Naive thymus-derived CD4-positive, alpha-beta T cell (primary cell): ENCODE results near the gene ZGRF1. TPM values are rescaled to one million over a fixed set of nuclear protein-coding genes. Genes with fewer than 3 reads are reported as not detected.

Experiments
- ATAC-seq: fragments of 150-1000 bp; cut with Tn5 transposase; 2 replicates; pipeline ENCODE4 v1.10.0; 2021; ENCODE audit warnings: mild to moderate bottlenecking, moderate library complexity
- CTCF ChIA-PET: fragments of 350-600 bp; sonication (Branson Sonifier 250); formaldehyde crosslinking; loops from one replicate; lab custom pipeline; 2021; ENCODE audit warnings: antibody characterized with exemption; lab: Charles Lee
- POLR2A ChIA-PET: fragments of 350-600 bp; sonication (Branson Sonifier 250); formaldehyde crosslinking; loops from one replicate; lab custom pipeline; 2021; ENCODE audit warnings: antibody characterized with exemption, inconsistent platforms; lab: Charles Lee
- DNase-seq, 9 donors: peaks; one replicate each; pipeline versions ENCODE4 v3.0.0 to v3.0.0-alpha.2; 2020 to 2022; ENCODE audit warnings: mixed read lengths in 1 of 9
- H3K27ac ChIP-seq: one replicate; pipeline ENCODE4 v1.7.0; 2013; ENCODE audit warnings: mild to moderate bottlenecking, low read depth, low read length, moderate library complexity
- H3K27me3 ChIP-seq, 2 donors: one replicate each; pipeline ENCODE4 v1.7.0; 2013; ENCODE audit warnings: low read length in 2 of 2, mild to moderate bottlenecking in 2 of 2, moderate library complexity in 2 of 2; ENCODE audit not compliant: control insufficient read depth in 2 of 2, insufficient read depth in 2 of 2
- H3K36me3 ChIP-seq, 3 experiments: 1 replicate in 2 of 3; 2 replicates in 1 of 3; pipeline ENCODE4 v1.7.0; 2013; ENCODE audit warnings: low read length in 3 of 3, mild to moderate bottlenecking in 3 of 3, moderate library complexity in 1 of 3; ENCODE audit not compliant: insufficient read depth in 3 of 3, control insufficient read depth in 2 of 3
- H3K4me1 ChIP-seq, 2 donors: one replicate each; pipeline ENCODE4 v1.7.0; 2013; ENCODE audit warnings: low read length in 2 of 2, mild to moderate bottlenecking in 2 of 2, moderate library complexity in 1 of 2; ENCODE audit not compliant: control insufficient read depth in 2 of 2, insufficient read depth in 2 of 2
- H3K4me3 ChIP-seq: 2 replicates; pipeline ENCODE4 v1.7.0; 2013; ENCODE audit warnings: mild to moderate bottlenecking, low read length
- H3K9me3 ChIP-seq, 3 experiments: 1 replicate in 2 of 3; 2 replicates in 1 of 3; pipeline ENCODE4 v1.7.0; 2013; ENCODE audit warnings: low read length in 3 of 3; ENCODE audit not compliant: control insufficient read depth in 2 of 3
- H3K27ac Mint-ChIP-seq, 9 donors: one replicate each; pipeline ENCODE4 v1.8.0; 2020 to 2022; ENCODE audit warnings: mixed read lengths in 9 of 9, mild to moderate bottlenecking in 8 of 9, moderate library complexity in 5 of 9, inconsistent platforms in 2 of 9
- H3K27me3 Mint-ChIP-seq, 5 donors: one replicate each; pipeline ENCODE4 v1.8.0; 2021 to 2022; ENCODE audit warnings: mixed read lengths in 5 of 5, mild to moderate bottlenecking in 1 of 5
- H3K36me3 Mint-ChIP-seq, 5 donors: one replicate each; pipeline ENCODE4 v1.8.0; 2020 to 2022; ENCODE audit warnings: mixed read lengths in 5 of 5, mild to moderate bottlenecking in 3 of 5, inconsistent platforms in 1 of 5
- H3K4me1 Mint-ChIP-seq, 7 donors: one replicate each; pipeline ENCODE4 v1.8.0; 2020 to 2022; ENCODE audit warnings: mixed read lengths in 7 of 7, mild to moderate bottlenecking in 3 of 7, inconsistent platforms in 1 of 7
- H3K4me3 Mint-ChIP-seq, 10 donors: one replicate each; pipeline ENCODE4 v1.8.0; 2020 to 2022; ENCODE audit warnings: mild to moderate bottlenecking in 10 of 10, mixed read lengths in 10 of 10, moderate library complexity in 6 of 10, inconsistent platforms in 2 of 10
- H3K9me3 Mint-ChIP-seq, 11 donors: one replicate each; pipeline ENCODE4 v1.8.0; 2020 to 2022; ENCODE audit warnings: mixed read lengths in 11 of 11, mild to moderate bottlenecking in 4 of 11, inconsistent platforms in 1 of 11, moderate library complexity in 1 of 11
- intact Hi-C, 2 donors: fragments of 100-400 bp; cut with micrococcal nuclease; formaldehyde crosslinking; loops; one replicate each; pipeline ENCODE4 v1.15.1; 2023
- polyA plus RNA-seq, 2 donors: library from polyadenylated mRNA; unstranded; fragments of 300-500 nt; fragmentation: Illumina TruSeq; gene quantifications; one replicate each; pipeline ENCODE4 v1.2.3, GENCODE V29; 2021
- total RNA-seq, 6 experiments: library from RNA in 5 of 6; stranded (reverse) in 5 of 6; gene quantifications; 1 replicate in 5 of 6; 2 replicates in 1 of 6; pipeline ENCODE4 v1.2.3 and lab custom pipeline; 2021 to 2026

ZGRF1 gene, protein sequence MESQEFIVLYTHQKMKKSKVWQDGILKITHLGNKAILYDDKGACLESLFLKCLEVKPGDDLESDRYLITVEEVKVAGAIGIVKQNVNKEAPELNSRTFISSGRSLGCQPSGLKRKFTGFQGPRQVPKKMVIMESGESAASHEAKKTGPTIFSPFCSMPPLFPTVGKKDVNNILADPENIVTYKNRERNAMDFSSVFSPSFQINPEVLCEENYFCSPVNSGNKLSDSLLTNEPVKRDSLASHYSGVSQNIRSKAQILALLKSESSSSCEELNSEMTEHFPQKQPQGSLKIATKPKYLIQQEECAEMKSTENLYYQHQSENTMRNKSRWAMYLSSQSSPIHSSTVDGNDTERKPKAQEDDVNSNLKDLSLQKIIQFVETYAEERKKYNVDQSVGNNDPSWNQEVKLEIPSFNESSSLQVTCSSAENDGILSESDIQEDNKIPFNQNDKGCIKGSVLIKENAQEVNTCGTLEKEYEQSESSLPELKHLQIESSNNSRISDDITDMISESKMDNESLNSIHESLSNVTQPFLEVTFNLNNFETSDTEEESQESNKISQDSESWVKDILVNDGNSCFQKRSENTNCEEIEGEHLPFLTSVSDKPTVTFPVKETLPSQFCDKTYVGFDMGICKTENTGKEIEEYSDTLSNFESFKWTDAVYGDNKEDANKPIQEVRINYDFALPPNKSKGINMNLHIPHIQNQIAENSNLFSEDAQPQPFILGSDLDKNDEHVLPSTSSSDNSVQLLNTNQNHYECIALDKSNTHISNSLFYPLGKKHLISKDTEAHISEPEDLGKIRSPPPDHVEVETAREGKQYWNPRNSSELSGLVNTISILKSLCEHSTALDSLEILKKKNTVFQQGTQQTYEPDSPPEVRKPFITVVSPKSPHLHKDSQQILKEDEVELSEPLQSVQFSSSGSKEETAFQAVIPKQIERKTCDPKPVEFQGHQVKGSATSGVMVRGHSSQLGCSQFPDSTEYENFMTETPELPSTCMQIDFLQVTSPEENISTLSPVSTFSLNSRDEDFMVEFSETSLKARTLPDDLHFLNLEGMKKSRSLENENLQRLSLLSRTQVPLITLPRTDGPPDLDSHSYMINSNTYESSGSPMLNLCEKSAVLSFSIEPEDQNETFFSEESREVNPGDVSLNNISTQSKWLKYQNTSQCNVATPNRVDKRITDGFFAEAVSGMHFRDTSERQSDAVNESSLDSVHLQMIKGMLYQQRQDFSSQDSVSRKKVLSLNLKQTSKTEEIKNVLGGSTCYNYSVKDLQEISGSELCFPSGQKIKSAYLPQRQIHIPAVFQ (N-terminal part only)
- total RNA-seq: 10 to 100 TPM in 4 of 5 experiments, 1 to 10 TPM in 1; 8.1 to 29.8 (median 10.5) TPM
- polyA plus RNA-seq: 1 to 10 TPM; 1.4 to 2.0 TPM
- total RNA-seq (lab: John Stamatoyannopoulos, UW): 32.8 reads per million, percentile 62 among the genes with 10 or more reads in this experiment

DNA sequence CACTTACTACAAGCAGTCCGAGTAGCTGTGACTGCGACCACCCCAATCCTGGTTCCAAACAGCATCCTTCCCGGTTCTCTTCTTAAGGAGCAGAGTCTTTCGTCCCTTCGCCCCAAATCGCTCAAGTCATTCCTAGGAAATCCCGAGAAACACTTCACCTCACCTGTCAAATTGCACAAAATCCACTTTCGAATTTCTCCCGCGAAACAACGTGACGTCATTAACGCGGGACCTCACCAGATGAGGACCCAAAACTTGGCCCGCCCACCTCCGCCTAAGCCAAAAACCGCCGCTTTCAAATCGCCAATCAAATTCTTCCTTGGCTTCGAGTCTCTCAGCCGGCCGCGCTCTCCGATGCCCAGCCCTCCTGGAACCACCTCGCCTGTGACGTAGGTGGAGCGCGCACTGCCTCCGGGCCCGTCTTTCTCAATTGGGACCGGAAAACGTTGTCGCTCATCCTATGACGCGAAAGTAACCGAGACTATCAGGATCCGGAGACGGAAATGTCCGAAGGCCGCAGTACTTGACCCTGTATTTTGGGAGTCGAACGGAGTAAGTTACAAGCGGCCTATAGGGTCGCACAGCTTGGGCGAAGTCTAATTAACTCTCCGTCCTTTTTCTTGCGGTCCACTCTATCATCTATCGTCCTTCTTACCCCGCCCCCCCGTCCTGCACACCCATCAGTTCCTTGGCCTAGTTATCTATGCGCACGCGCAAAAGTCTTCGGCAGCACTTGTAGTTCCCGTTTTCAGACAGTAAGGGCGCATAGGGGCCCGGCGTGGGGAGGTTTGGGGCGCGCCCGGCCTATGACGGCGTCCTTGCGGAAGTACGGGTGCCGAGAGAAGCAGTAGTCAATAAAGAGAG is at the start of gene ZGRF1, which contains the start of gene LARP7:
TSS of gene ZGRF1 (minus strand) at position 222 of the 864 bp plus-strand sequence. CDS start 3,733 bp downstream, outside the sequence.
TSS of gene LARP7 (plus strand) at position 456 of the 864 bp plus-strand sequence. CDS start 7,527 bp downstream, outside the sequence.
- Histone ChIP-seq H3K27me3 (no peaks in the 10 kb centered on the region), H3K4me1 (peaks cover 9 to 17% of the 10 kb centered on the region in 2 donors), H3K36me3 (no peaks in the 10 kb centered on the region), H3K9me3 (no peaks in the 10 kb centered on the region), H3K27ac (peak within 1 kb of the TSS; percentile 88), H3K4me3 (peak within 1 kb of the TSS; percentile 98)
- intact Hi-C loops: loop anchor here (1.0 to 10.0 kb wide), 13 partner anchors 69 to 1270 kb away; partner anchors contain the start of genes AP1AR (in 2 of the 2), FAM241A (in 2 of the 2), TIFA (in 2 of the 2) and ALPK1 (in 1 of the 2)
- ATAC-seq: peak; percentile 91
- CTCF ChIA-PET: no interaction called here
- H3K27ac Mint-ChIP-seq: peak within 1 kb of the TSS in 1 of 9 donors; percentile 66
- peak within 1 kb of the TSS in 2 of 10 donors; percentile 26 to 46 for H3K4me3 Mint-ChIP-seq
- peak; percentile 91 to 99 (median 99) for DNase-seq
- no peaks in the 10 kb centered on the region for H3K9me3 Mint-ChIP-seq
- peaks cover 19 to 29% (median 21%) of the 10 kb centered on the region in 7 donors for H3K4me1 Mint-ChIP-seq
- POLR2A ChIA-PET: interaction anchor here (0.5 to 1.1 kb wide), 3 partner anchors 105 to 491 kb away, joined by 3 read pairs; partner anchors contain the start of gene FAM241A
- no peaks in the 10 kb centered on the region for H3K27me3 Mint-ChIP-seq
- peaks cover 0 to 10% (median 3%) of the 10 kb centered on the region in 5 donors for H3K36me3 Mint-ChIP-seq

DNA sequence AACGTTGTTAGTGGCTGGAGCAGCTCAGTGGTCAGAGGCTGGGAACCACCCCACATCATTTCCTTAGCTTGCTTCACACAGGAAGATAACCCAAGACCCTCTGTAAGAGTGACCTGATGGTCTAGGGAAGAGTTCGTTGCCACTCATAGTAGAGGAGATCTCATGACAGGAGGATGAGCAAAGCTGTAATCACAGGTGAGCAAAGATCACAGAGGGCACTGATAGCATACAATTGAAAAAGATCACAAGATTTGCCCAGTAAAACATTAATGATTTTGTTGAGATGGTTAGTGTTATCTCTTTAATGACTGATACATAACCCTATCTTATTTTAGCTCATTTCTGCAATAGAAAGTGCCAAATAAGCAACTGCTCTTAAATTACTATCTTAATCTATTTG is 44.3 kb upstream of the ZGRF1 start:
- no peaks in the 10 kb centered on the region for H3K36me3 ChIP-seq
- no peak overlapping the region for H3K27ac Mint-ChIP-seq
- no peaks in the 10 kb centered on the region for H3K4me1 ChIP-seq
- H3K27me3 Mint-ChIP-seq: peaks cover 0 to 4% (median 0%) of the 10 kb centered on the region in 5 donors
- no peaks in the 10 kb centered on the region for H3K4me1 Mint-ChIP-seq
- CTCF ChIA-PET: interaction anchor here (1.1 kb wide), 1 partner anchor 85 kb away, joined by 3 read pairs; no protein-coding TSS in a partner anchor
- H3K9me3 Mint-ChIP-seq: no peaks in the 10 kb centered on the region
- H3K27ac ChIP-seq: no peak overlapping the region
- H3K4me3 ChIP-seq: no peak overlapping the region
- no peak for DNase-seq
- intact Hi-C loops: no loop called here
- no peaks in the 10 kb centered on the region for H3K9me3 ChIP-seq
- no peaks in the 10 kb centered on the region for H3K36me3 Mint-ChIP-seq
- no peak for ATAC-seq
- no peak overlapping the region for H3K4me3 Mint-ChIP-seq
- H3K27me3 ChIP-seq: no peaks in the 10 kb centered on the region
- POLR2A ChIA-PET: no interaction called here

DNA sequence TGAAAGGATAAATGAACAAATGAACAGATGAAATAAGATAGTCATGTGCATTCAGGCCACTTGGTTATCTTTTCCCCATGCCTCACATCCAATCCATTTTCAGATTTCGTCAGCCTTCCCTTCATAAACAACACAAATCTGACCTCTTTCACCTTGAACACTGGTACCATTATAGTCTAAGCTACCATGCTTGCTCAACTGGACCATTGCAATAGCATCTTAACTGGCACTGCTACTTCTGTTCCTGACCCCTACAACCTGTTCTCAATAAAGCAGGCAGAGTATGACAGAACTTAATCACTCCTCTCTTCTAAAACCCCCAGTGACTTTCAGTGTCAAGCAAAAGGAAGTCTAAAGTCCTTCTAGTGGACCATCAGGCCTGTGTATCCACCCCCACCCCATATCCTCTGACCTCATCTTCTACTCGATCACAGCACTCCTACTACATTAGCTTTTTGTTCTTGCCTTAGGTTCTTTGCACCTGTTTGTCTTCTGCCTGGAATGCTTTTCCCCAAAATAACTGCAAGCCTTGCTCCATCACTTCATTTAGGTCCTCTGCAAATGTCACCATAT is 40.9 kb upstream of the ZGRF1 start:
- Mint-ChIP-seq H3K4me3 (no peak overlapping the region), H3K9me3 (no peaks in the 10 kb centered on the region), H3K4me1 (no peaks in the 10 kb centered on the region), H3K36me3 (no peaks in the 10 kb centered on the region), H3K27ac (no peak overlapping the region), H3K27me3 (peaks cover 0 to 2% (median 0%) of the 10 kb centered on the region in 5 donors)
- Histone ChIP-seq H3K4me1 (no peaks in the 10 kb centered on the region), H3K9me3 (no peaks in the 10 kb centered on the region), H3K27ac (no peak overlapping the region), H3K27me3 (no peaks in the 10 kb centered on the region), H3K36me3 (no peaks in the 10 kb centered on the region), H3K4me3 (no peak overlapping the region)
- no peak for ATAC-seq
- intact Hi-C loops: no loop called here
- ChIA-PET POLR2A (no interaction called here), CTCF (no interaction called here)
- no peak for DNase-seq

DNA sequence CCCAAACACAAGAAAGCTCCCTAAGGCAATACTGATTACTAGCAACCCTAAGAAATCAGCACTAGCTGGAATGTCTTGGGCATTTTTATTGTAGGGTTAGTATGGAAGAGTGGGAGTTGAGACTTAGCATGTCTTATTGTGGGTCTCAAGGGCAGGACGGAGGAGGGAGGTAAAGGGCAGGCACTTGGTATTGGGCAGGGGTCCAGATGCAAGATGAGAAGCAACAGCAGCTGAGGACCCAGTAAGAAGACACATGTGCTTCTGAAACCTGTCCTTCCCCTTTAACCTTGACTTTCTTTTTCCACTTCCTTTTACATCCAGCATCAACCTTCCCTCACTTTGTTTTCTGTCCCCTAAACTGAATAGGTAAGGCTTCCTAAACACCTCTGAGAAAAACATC is 37.7 kb upstream of the ZGRF1 start:
- no peak overlapping the region for H3K4me3 ChIP-seq
- Mint-ChIP-seq H3K36me3 (no peaks in the 10 kb centered on the region), H3K4me1 (no peaks in the 10 kb centered on the region), H3K27ac (peak overlapping the region in 1 of 9 donors; percentile 18), H3K4me3 (no peak overlapping the region), H3K9me3 (no peaks in the 10 kb centered on the region), H3K27me3 (peaks cover 0 to 2% (median 0%) of the 10 kb centered on the region in 5 donors)
- DNase-seq: no peak
- H3K36me3 ChIP-seq: no peaks in the 10 kb centered on the region
- ATAC-seq: no peak
- intact Hi-C loops: no loop called here
- H3K27ac ChIP-seq: no peak overlapping the region
- no peaks in the 10 kb centered on the region for H3K9me3 ChIP-seq
- ChIA-PET POLR2A (no interaction called here), CTCF (no interaction called here)
- no peaks in the 10 kb centered on the region for H3K4me1 ChIP-seq
- H3K27me3 ChIP-seq: no peaks in the 10 kb centered on the region

DNA sequence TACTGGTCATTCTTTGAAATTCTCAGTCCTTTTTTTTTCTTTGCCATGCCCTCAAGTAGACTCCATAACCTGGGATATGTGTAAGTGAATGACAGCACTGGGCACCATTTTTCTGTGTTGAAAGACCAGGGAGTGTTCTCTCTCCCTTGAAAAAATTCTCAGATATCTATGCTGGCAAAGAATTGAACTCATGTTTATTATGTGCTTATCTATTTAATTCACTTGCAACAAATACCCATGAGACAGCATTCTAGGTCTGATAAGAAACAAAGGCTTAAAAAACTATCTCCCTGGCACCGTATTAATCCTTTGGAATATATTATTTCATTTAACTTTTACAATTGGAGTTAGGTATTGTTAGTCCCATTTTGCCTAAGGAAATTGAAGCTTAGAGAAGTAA is 37.0 kb upstream of the ZGRF1 start:
- ATAC-seq (no peak), DNase-seq (no peak)
- intact Hi-C loops: no loop called here
- Mint-ChIP-seq H3K4me1 (no peaks in the 10 kb centered on the region), H3K27ac (no peak overlapping the region), H3K36me3 (no peaks in the 10 kb centered on the region), H3K27me3 (peaks cover 0 to 2% (median 0%) of the 10 kb centered on the region in 5 donors), H3K4me3 (no peak overlapping the region), H3K9me3 (no peaks in the 10 kb centered on the region)
- Histone ChIP-seq H3K27me3 (no peaks in the 10 kb centered on the region), H3K4me3 (no peak overlapping the region), H3K36me3 (no peaks in the 10 kb centered on the region), H3K4me1 (no peaks in the 10 kb centered on the region), H3K9me3 (no peaks in the 10 kb centered on the region), H3K27ac (no peak overlapping the region)
- ChIA-PET POLR2A (no interaction called here), CTCF (interaction anchor here (1.0 kb wide), 1 partner anchor 64 kb away, joined by 3 read pairs; no protein-coding TSS in a partner anchor)
